ENCODE results near the gene CFAP161.
A peak's percentile ranks its signal among the peaks of the same experiment; 100 is the strongest.

CFAP161 gene

GRCh38 chr15:81133782-81134461, at the start of gene CFAP161:
Gene CFAP161 (plus strand): TSS chr15:81134270. CDS start chr15:81134330, 60 bp downstream.
- DNase-seq, result peak; percentile 28

GRCh38 chr15:81084716-81085115, 49.4 kb upstream of the CFAP161 start:
- no peak for DNase-seq

- DNase-seq, result no peak
These were observed 48.9 kb upstream of the CFAP161 start for GRCh38 chr15:81085213-81085612.

- DNase-seq, result no peak
These were observed 48.2 kb upstream of the CFAP161 start for GRCh38 chr15:81085898-81086297.

- DNase-seq, result no peak
These were observed 47.0 kb upstream of the CFAP161 start for GRCh38 chr15:81087066-81087465.

- DNase-seq, result no peak
These were observed 46.4 kb upstream of the CFAP161 start for GRCh38 chr15:81087694-81088093.

GRCh38 chr15:81088470-81089013, 45.5 kb upstream of the CFAP161 start:
- no peak for DNase-seq

- no peak for DNase-seq
These were observed 42.0 kb upstream of the CFAP161 start for GRCh38 chr15:81091889-81092558.

GRCh38 chr15:81092559-81092902, 41.5 kb upstream of the CFAP161 start:
- no peak for DNase-seq

- DNase-seq, result no peak
These were observed 40.1 kb upstream of the CFAP161 start for GRCh38 chr15:81093961-81094360.

- DNase-seq, result no peak
These were observed 38.2 kb upstream of the CFAP161 start for GRCh38 chr15:81095690-81096365.

GRCh38 chr15:81096398-81096797, 37.7 kb upstream of the CFAP161 start:
- no peak for DNase-seq

GRCh38 chr15:81097116-81097889, 36.8 kb upstream of the CFAP161 start:
- DNase-seq, result no peak

- DNase-seq, result no peak
These were observed 36.2 kb upstream of the CFAP161 start for GRCh38 chr15:81097890-81098280.

- DNase-seq, result no peak
These were observed 35.7 kb upstream of the CFAP161 start for GRCh38 chr15:81098349-81098748.

- DNase-seq, result no peak
These were observed 35.0 kb upstream of the CFAP161 start for GRCh38 chr15:81098861-81099651.

- DNase-seq, result no peak
These were observed 31.9 kb upstream of the CFAP161 start for GRCh38 chr15:81101894-81102815.

GRCh38 chr15:81103857-81104256, 30.2 kb upstream of the CFAP161 start:
- DNase-seq, result no peak

GRCh38 chr15:81105545-81105944, 28.5 kb upstream of the CFAP161 start:
- no peak for DNase-seq

GRCh38 chr15:81106560-81106959, 27.5 kb upstream of the CFAP161 start:
- DNase-seq, result peak; percentile 22

- no peak for DNase-seq
These were observed 26.2 kb upstream of the CFAP161 start for GRCh38 chr15:81107889-81108288.
